NCI-H1092 (cell line): ENCODE results near the gene SCAP.
"Not testable (repeated sequence)": the region's sequence is repeated elsewhere in the genome, so short reads cannot be mapped to it uniquely, and the experiment has no call there.

Experiments used
- DNase-seq: peaks from one replicate; lab custom pipeline; 2025; lab: John Stamatoyannopoulos, UW

SCAP gene

DNA sequence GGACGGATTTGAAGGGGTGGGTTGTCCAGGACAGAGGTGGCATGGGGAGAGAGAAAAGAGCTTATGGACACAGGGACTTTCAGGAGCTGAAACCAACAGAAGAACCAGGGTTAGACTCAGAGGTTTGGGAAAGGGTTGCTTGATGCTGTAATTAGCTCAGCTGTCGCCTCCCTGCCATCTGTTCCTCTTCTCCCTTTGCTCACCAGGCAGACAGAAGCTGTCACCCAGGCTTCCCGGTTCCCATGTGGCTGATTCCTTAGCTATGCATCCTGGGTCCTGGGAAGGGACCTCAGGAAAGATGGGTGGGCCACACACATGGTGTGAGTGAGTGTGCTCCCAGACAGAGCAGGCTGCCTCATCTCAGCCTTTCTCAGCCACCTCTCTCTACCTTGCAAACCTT is 80.9 kb downstream of the SCAP start:
- DNase-seq = no peak

DNA sequence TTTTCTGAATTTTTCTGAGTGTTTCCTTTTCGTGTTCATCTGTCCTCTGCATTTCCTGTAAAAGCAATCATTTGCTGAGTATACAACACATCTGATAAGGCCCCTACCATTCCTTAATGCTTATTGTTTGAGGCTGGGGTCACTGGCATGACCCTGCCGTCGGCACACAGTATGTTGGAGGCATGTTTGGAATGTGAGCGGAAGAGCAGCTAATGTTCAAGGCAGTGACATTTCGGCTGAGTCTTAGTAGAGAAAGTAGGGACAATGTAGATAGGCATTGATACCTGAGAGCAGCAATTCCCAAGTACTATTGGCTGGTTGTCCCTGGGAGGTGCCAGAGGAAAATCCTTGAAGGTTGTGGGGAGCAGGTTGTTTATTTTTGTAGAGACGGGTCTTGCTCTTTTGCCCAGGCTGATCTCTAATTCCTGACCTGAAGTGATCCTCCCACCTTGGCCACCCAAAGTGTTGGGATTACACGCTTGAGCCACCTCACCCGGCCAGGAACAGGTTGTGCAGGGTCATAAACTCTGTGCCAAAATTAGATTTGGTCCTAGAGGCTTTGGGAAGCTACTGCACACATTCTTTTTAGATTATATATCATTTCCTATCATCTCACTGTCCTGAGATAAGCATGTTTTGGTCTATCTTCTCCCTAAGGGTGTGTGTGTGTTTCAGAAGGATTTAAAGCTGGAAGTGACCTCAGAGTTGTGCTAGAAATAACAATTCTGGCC is 81.4 kb downstream of the SCAP start:
- no peak for DNase-seq

DNA sequence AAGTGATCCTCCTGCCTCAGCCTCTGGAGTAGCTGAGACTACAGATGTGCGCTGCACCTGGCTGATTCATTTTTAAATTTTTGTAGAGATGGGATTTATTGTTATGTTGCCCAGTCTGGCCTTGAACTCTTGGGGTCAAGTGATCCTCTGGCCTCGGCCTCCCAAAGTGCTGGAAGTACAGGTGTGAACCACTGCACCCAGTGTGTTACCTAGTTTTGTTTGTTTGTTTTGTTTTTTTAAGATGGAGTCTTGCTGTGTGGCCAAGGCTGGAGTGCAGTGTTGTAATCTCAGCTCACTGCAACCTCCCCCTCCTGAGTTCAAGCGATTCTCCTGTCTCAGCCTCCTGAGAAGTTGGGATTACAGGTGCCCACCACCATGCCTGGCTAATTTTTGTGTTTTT is 82.8 kb downstream of the SCAP start:
- no peak for DNase-seq

DNA sequence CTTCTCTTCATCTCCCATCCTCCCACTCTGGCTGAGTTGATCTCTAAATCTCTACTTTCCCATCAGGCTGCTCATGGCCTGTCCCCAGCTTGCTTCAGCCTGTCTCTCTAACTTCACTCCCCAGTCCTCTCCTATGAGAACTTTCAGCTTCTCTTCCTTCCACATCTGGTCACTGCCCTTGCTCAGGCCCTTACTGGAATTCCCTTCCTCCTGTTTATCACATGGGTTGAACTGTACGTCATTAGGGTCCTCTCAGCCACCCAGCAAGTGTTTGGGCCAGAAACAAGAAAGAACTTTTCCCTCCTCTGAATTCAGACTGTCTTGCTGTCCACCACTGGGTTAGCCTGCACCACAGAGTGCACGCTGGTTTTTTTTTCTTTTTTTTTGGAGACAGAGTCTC is 89.9 kb downstream of the SCAP start:
- no peak for DNase-seq

DNA sequence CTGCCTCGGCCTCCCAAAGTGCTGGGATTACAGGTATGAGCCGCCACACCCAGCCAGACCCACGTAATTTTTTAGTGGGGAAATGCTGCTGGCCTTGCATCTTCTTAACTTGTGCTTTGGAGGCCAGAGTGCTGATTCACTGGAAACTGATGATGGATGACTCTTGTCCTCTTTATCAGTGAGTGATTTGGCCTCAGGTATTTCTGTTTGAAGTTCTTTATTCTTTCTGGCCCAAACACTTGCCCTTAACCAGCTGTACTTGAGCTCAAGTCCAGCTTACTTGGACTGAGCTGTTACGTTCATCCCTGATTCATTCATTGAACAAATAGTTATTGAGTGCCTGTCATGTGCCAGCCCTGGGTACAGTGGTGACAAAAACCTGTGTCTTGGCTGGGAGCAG is 90.7 kb downstream of the SCAP start:
- no peak for DNase-seq

DNA sequence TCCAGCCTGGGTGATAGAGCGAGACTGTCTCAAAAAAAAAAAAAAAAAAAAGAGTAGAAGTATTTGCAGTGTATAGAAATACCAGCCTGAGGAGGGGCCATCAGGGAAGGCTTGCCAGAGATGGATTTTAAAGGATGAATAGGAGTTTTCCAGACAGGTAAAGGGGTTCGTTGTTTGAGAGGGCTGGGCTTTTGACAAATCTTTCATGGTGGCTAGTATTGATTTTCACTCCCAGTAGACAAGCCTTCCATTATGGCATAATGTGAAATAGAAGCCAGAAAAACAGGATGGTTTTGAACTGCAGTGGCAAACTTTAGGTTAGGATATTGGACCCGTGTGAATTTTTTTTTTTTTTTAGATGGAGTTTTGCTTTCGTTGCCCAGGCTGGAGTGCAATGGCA is 91.3 kb downstream of the SCAP start:
- DNase-seq = no peak

DNA sequence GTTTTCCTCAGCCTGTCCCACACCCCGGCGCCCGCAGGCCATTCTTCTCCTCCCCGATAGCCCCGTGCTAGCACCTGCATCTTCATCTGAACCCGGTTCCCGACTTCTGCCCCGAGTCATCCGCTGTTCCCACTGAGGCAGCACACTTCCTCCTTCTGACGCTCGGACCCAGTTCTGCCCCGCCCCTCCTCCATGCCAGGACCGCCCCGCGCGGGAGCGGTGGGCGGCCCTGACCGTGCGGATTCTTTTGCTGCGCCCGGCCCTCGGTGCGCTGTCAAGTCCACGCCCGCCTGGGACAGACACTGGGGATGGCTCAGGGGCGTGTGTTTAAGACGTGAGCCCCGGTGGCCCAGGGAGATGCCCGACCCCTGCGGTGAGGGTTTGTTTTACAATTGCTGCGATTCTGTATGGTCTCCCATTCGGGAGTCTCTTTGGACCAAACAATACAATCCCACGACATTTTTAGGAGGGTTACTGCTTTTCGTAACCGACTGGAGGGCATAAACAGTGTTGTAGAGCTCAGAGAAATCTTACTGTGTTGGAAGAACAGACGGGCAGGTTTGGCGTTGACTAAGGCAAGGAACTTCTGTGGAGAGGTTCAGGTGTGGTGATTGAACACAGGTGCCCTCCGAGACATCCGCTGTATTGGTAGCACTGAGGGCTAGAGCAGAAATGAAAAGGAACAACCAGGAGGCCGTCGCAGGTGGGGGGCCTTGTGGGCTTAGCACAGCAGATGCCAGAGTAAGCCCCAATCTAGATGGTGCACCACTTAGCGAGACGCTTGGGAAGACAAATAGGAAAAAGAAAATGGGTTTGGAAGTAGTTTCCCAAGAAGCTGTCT is 94.2 kb downstream of the SCAP start:
- peak; percentile 51 for DNase-seq

DNA sequence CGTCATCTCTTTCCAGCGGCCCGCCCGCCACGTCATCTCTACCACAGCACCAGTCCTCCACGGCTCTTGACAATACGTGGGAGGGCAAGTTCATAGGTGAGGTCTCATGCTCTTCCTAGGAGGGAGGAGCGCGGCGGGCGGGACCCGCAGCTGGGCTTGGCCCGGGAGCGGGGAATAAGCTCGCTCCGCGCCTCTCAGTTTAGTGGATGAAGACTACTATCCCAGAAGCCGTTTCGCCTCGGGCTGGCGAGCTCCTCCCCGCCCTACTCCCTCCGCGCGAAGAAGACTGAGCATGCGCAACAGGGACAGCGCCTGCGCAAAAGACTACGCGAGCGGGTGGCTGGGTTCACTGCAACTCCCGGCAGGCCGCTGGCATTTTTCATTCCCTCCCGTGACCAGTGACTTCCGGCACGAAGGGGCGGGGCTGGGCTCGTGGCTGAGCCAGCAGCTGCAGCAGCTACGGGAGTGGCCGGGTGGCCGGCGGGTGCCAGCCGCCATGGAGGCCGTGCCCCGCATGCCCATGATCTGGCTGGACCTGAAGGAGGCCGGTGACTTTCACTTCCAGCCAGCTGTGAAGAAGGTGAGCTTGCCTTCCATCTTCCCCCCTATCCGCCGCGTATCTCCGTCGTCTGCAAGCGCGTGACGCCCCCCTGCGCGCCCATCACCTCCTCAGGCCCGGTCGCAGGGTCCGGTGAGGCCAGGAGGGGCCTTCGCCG is 95.0 kb downstream of the SCAP start, which contains the start of gene PTPN23:
TSS of gene PTPN23 (plus strand) at position 421 of the 716 bp plus-strand sequence. CDS start at position 497, 76 bp downstream.
- peak; percentile 96 for DNase-seq

DNA sequence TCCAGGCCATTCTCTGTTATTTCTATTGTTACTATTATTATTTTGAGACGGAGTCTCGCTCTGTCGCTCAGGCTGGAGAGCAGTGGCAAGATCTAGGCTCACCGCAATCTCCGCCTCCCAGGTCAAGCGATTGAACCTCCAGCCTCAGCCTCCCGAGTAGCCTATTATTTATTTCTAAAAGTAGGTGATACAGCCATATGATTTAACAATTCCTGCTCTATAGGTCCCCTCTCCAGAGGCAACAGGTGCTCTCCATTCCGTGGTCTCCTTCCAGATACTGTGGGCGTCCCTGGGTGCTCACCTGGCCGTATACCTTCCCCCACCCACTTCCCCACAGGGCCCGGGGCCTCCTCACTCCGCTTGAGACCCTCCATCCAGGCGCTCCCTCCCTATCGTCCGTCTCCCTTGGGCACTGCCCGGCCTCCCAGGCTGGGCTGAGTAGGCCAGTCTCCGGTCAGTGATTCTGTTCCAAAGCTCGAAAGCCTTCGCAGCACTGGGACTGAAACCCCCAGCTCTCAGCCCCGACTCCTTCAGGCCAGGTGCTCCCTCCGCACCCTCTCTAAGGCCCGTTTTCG is 95.6 kb downstream of the SCAP start:
- DNase-seq = no peak

DNA sequence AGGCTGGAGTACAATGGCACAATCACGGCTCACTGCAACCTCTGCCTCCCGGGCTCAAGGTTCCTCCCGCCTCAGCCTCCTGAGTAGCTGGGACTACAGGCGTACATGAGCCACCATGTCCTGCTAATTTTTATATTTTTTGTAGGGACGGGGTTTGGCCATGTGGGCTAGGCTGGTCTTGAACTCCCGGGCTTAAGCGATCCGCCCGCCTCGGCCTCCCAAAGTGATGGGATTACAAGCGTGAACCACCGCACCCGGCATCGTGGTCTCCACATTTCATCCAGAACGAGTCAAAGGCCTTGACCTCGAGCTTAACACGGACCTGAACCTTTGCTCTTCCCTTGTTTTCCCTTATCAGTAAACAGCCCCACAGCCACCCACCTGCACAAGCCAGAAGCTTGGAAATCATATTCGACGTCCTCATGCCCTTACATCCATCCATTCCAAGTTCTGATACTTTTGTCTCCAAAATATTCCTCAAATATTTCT is 96.3 kb downstream of the SCAP start:
- no peak for DNase-seq

DNA sequence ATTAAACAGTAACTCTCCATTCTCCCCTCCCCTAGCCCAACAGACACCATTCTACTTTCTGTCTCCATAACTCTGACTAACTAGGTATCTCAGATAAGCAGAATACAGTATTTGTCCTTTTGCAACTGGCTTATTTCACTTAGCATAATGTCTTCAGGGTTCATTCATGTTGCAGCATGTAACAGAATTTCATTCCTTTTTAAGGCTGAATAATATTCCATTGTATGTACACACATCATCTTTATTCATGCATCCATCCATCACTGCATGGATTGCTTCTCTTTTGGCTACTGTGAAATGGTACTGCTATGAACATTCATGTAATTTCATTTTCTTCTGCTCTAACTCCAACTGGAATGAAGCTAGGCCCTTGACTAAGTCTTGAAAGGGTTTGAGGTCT is 96.9 kb downstream of the SCAP start:
- no peak for DNase-seq

DNA sequence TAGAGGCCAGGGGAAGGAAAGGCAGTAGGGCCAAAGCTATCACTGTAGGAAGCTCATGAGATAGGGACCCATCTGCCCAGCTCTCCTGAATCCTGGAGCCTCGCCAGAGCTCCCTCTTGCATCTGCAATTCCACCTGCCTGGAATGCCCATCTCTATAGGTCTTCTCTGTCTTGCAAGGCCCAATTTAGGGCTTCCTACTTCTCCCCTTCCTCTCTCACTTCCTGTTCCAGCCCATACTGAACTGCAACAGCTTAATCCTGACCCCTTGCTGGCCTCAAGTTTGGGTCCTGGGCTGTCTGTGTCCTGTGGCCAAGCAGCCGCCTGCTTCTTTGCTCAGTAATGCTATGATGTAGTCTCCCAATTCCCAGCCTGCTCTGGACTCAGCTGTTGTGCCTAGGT is 98.6 kb downstream of the SCAP start:
- DNase-seq = no peak

DNA sequence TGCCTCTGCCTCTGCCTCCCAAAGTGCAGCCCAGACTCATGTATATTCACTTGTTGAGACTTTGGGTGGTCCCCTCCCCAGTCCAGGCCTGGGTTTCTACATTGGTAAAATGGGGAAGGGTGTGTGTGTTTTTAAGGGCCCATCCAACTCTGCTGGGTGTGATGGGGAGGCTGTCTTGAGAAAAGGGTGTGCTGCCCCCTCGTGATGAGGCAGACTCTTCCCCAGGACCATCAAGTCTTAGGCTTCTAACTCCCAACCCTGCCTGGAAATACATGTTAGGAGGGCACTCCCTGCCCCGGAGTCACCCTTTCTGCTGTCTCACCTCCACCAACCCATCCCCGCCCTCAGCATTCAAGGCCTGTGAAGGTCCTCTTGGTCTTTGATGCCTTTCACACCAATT is 99.3 kb downstream of the SCAP start:
- no peak for DNase-seq

DNA sequence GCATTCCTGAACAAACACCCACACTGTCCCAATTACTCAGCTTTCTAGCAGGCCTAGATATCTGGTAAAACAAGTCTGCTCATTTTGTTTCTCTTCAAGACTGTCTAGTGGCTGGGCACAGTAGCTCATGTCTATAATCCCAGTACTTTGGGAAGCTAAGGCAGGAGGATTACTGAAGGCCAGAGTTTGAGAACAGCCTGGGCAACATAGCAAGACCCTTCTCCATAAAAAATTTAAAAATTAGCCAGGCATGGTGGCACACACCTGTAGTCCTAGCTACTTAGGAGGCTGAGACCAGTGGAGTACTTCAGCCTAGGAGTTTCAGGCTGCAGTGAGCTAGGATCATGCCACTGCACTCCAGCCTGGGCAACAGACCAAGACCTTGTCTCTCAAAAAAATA is 101.2 kb downstream of the SCAP start:
- DNase-seq = no peak

DNA sequence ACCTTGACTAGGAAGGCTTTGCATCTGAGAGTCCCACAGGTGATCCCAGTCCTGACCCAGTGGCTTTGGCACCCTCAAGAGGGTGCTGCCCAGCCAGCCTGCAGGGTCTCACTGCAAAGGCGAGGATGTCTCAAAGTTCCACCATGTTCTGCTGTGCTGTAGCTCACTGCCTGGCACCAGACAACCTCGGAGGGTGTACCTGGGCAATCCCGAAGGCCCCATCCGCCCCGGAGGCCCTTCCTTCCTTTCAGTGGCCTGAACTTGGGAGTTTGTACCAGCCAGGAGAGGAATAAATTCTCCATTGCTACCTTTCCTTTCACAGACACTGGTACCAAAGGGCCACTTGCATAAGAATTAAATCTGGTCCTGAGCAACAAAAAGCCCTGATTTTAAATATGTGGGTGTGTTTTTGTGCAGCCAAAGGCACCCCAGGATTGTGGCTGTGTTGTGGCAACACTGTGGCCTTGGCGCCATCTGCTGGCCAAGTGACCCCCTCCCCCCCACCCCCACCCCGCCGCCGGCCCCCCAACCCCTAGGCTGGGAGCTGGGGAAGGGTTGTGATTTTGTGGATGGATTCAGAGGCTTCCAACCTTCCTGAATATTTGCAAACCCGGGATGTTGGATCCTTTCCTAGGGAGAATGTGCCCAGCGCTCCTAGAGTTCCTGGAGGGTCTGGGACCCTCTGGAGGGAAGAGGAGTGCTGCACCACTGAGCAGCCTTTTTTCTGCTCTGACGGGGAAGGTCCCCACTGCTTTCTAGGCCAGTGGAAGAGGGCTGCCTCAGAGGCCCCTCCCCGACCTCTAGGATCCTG is 104.6 kb downstream of the SCAP start:
- DNase-seq = no peak

DNA sequence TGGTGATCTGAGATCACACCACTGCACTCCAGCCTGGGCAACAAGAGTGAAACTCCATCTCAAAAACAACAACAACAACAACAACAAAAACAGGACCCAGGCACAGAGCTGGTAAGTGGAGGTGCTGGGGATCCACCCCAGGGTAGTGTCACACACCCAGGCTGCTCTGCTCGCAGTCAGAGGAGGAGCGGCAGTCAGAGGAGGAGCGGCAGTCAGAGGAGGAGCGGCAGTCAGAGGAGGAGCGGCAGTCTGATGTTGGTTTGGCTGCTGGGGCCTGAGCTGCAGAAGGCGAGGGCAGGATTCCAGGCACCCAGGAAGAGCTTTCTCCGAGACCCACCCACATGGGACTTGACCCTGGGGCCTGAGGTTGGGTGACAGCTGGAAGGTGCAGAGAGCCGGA is 105.7 kb downstream of the SCAP start:
- not testable (repeated sequence) for DNase-seq

DNA sequence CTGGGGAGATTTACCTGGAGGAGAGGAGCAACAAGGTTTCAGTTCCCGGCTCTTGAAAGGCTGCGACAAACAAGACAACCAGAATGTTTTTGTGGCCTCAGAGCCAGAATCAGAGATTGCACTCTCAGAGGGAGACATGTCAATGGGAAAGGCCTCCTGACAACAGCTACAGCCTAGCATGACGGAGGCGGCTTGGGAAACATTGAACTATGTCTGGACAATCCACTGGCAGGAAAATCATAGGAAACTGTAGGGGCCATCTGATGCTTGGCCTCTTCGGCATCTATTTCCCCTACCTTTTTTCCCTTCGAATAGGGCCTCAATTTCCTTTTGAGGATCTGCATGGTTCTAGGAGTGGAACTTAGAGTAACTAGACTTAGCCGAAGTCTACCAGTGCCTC is 108.1 kb downstream of the SCAP start:
- no peak for DNase-seq

DNA sequence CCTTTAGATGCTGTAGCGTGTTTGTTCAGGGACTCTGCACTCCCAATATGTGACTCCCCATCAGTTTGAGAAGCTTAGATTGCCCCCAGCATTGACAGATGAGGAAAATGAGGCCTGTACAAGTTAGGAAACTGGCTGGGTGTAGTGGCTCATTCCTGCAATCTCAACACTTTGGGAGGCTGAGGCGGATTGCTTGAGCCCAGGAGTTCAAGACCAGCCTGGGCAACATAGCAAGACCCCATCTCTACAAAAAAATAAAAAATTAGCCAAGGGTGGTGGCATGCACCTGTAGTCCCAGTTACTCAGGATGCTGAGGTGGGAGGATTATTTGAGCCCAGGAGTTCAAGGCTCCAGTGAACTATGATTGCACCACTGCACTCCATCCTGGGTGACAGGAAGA is 108.9 kb downstream of the SCAP start:
- DNase-seq = no peak

DNA sequence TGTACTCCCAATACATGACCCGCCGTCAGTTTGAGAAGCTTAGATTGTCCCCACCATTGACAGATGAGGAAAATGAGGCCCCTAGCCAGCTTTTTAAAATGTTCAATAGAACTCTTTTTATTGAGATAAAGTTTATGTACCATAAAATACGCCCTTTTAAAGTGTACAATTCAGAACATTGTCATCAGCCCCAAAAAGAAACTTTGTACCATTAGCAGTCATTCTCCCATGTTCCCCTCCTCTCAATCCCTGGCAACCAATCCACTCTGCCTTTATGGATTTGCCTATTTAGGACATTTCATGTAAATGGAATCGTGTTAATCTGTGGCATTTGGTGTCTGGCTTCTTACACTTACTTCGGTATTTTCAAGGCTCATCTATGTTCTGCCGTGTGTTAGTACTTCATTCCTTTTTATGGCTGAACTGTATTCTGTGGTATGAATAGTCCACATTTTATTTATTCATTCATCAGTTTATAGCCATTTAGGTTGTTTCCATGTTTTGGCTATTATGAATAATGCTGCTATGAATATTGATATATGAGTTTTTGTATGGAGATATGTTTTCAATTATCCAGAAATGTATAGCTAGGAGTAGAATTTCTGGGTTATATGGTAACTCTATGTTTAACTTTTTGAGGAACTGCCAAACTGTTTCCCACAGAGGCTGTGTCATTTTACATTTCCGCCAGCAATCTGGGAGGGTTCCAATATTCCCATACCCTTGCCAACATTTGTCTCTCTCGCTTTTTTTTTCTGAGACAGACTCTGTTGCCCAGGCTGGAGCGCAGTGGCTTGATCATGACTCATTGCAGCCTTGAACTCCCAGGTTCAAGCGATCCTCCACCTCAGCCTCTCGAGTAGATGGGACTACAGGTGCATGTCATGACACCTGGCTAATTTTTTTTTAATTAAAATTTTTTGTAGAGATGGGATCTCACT is 110.3 kb downstream of the SCAP start:
- DNase-seq = no peak
